Sigmoid colon (tissue), 4 donors: ENCODE data around the gene CPB1.

Source experiments
- EP300 ChIP-seq, 4 donors: sonication (generic); formaldehyde crosslinking; IDR thresholded peaks; one replicate each; pipeline ENCODE4 v1.6.1; 2017; ENCODE audit warnings: antibody characterized with exemption in 4 of 4
- POLR2A ChIP-seq, 2 donors: fragments of 450-650 bp; IDR thresholded peaks; one replicate each; pipeline ENCODE4 v1.6.1; 2016; ENCODE audit warnings: antibody characterized with exemption in 2 of 2, mild to moderate bottlenecking in 2 of 2, moderate library complexity in 2 of 2
- TF ChIP-seq, protein P1 (sequence below), 4 experiments: fragments of 450-650 bp in 3 of 4; fragments of 200-600 bp in 1 of 4; IDR thresholded peaks; one replicate each; pipeline ENCODE4 v1.5.1; 2016 to 2019; ENCODE audit warnings: antibody characterized with exemption in 4 of 4, mild to moderate bottlenecking in 3 of 4, moderate library complexity in 2 of 4

- TF ChIP-seq, protein P1, sequence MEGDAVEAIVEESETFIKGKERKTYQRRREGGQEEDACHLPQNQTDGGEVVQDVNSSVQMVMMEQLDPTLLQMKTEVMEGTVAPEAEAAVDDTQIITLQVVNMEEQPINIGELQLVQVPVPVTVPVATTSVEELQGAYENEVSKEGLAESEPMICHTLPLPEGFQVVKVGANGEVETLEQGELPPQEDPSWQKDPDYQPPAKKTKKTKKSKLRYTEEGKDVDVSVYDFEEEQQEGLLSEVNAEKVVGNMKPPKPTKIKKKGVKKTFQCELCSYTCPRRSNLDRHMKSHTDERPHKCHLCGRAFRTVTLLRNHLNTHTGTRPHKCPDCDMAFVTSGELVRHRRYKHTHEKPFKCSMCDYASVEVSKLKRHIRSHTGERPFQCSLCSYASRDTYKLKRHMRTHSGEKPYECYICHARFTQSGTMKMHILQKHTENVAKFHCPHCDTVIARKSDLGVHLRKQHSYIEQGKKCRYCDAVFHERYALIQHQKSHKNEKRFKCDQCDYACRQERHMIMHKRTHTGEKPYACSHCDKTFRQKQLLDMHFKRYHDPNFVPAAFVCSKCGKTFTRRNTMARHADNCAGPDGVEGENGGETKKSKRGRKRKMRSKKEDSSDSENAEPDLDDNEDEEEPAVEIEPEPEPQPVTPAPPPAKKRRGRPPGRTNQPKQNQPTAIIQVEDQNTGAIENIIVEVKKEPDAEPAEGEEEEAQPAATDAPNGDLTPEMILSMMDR (IDR thresholded peaks at IDR 0.05): no peak
- TF ChIP-seq POLR2A (IDR thresholded peaks at IDR 0.05) (no peak), EP300 (IDR thresholded peaks at IDR 0.05) (no peak)
These were observed 602 bp downstream of the CPB1 start for GRCh38 chr3:148828136-148828690.
